GM19395 (cell line): Measurements from ENCODE around the gene SACS.
"Not testable (repeated sequence)": the region's sequence is repeated elsewhere in the genome, so short reads cannot be mapped to it uniquely, and the experiment has no call there.

Source experiments
- ATAC-seq: cut with Tn5 transposase; IDR thresholded peaks from one replicate; pipeline ENCODE4 v1.9.1; 2021; ENCODE audit warnings: mild to moderate bottlenecking, moderate library complexity; ENCODE audit not compliant: unreplicated experiment

The SACS gene

GRCh38 chr13:23320926-23321534 lies 112.5 kb downstream of the SACS start:
- ATAC-seq: peak; percentile 26

GRCh38 chr13:23319883-23320224 lies 113.6 kb downstream of the SACS start:
- ATAC-seq: no peak

DNA sequence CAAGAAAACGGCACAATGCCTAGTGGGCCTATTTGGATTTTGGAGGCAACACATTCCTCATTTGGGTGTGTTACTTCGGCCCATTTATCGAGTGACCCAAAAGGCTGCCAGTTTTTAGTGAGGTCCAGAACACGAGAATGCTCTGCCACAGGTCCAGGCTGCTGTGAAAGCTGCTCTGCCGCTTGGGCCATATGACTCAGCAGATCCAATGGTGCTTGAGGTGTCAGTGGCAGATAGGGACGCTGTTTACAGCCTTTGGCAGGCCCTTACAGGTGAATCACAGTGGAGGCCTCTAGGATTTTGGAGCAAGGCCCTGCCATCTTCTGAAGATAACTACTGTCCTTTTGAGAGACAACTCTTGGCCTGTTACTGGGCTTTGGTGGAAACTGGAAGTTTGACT lies 118.7 kb downstream of the SACS start:
- not testable (repeated sequence) for ATAC-seq

DNA sequence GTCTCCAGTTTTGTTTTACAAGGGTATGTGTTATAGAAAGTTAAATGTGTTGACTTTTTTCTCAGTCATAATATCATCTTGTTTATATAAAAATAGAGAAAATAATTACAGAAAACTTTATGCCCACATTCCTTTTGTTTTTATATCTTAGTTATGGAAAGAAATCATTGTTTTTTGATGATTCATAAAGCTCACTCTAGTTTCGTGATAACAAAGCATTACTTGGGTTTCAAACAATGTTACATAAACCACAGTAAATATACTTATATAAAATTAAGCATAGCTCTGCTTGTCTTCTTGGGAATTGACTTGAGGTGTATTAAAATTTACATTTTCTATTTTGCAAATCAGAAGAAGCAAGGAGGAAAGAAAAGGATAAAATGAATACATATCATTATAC lies 140.9 kb downstream of the SACS start:
- ATAC-seq: no peak

DNA sequence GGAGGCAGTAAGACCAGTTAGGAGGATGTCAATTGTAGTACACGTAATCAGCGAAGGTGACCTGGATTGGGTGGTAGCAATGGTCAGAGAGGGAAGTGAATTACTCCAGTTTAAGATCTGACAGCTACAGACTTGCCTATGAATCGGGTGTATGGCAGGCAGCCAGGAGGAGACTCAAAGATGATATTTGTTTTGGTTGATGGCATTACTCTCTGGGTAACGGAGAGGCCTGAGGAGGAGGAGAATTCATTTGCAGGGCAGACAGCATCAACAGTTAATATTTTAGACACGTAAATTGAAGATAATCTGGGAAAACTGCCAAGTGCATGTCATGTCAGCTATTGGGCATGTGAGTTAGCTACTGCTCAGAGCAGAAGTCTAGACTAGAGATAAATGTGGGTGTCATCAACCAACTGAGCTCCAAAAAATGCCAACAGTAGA lies 143.6 kb downstream of the SACS start:
- ATAC-seq: no peak

GRCh38 chr13:23288995-23289394 lies 144.5 kb downstream of the SACS start:
- ATAC-seq: no peak

- ATAC-seq: no peak
Measured at GRCh38 chr13:23288564-23288963, 144.9 kb downstream of the SACS start.

GRCh38 chr13:23279321-23279720 lies 154.2 kb downstream of the SACS start:
- ATAC-seq: no peak
